Upper lobe of left lung (tissue), 6 donors: ENCODE data around the gene DENND1C. TPM values are rescaled to one million over a fixed set of nuclear protein-coding genes. Genes with fewer than 3 reads are reported as not detected.

Experiments
- ATAC-seq, 2 donors: fragments of 200-7000 bp; cut with Tn5 transposase; one replicate each; pipeline ENCODE4 v1.9.1; 2022; ENCODE audit warnings: mild to moderate bottlenecking in 2 of 2, moderate library complexity in 2 of 2; ENCODE audit not compliant: low FRiP score in 2 of 2
- DNase-seq, 2 donors: peaks; one replicate each; pipeline ENCODE4 v3.0.0-alpha.2; 2019 to 2020
- H3K27ac ChIP-seq, 4 donors: fragments of 200-600 bp; sonication (generic); one replicate each; pipeline ENCODE4 v1.5.1; 2016 to 2019
- H3K27me3 ChIP-seq, 4 donors: fragments of 200-600 bp; sonication (generic); one replicate each; pipeline ENCODE4 v1.5.1; 2017 to 2019
- H3K36me3 ChIP-seq, 4 donors: fragments of 200-600 bp; sonication (generic); one replicate each; pipeline ENCODE4 v1.5.1; 2016 to 2019
- H3K4me1 ChIP-seq, 4 donors: fragments of 200-600 bp; sonication (generic); one replicate each; pipeline ENCODE4 v1.5.1; 2018 to 2019
- H3K4me3 ChIP-seq, 4 donors: fragments of 200-600 bp; sonication (generic); one replicate each; pipeline ENCODE4 v1.5.1; 2017 to 2019; ENCODE audit warnings: mild to moderate bottlenecking in 2 of 4, moderate library complexity in 1 of 4
- H3K9me3 ChIP-seq, 4 donors: fragments of 200-600 bp; sonication (generic); one replicate each; pipeline ENCODE4 v1.5.1; 2018 to 2019
- CTCF ChIP-seq, 6 experiments: fragments of 450-650 bp in 4 of 6; fragments of 200-600 bp in 2 of 6; sonication (generic) in 2 of 6; IDR thresholded peaks; one replicate each; pipeline ENCODE4 v1.5.1; 2016 to 2019; ENCODE audit warnings: antibody characterized with exemption in 6 of 6
- EP300 ChIP-seq, 4 donors: sonication (generic); formaldehyde crosslinking; IDR thresholded peaks; one replicate each; pipeline ENCODE4 v1.5.1; 2017; ENCODE audit warnings: antibody characterized with exemption in 4 of 4, control low read depth in 2 of 4
- POLR2A ChIP-seq, 4 donors: fragments of 450-650 bp; IDR thresholded peaks; one replicate each; pipeline ENCODE4 v1.5.1; 2016 to 2017; ENCODE audit warnings: antibody characterized with exemption in 4 of 4, mild to moderate bottlenecking in 2 of 4
- POLR2AphosphoS5 ChIP-seq, 2 donors: sonication (generic); formaldehyde crosslinking; IDR thresholded peaks; one replicate each; pipeline ENCODE4 v1.5.1; 2017; ENCODE audit warnings: antibody characterized with exemption in 2 of 2
- WGBS, 2 donors: methylation state at CpG; one replicate each; pipeline ENCODE4 v1.1.5; 2017 to 2018; 5-methylcytosine and 5-hydroxymethylcytosine counted together
- total RNA-seq, 6 donors: library from RNA; depleted of rRNA in 4 of 6; stranded (reverse); fragments of >200 nt in 4 of 6; gene quantifications; one replicate each; pipeline versions ENCODE4 v1.1.0 to v1.2.1, GENCODE V29; 2016 to 2021
- donor health status: DM: no; HTN: no; CAD: no; lungs with moderate emphysema.
- donor health status: DM: no; HTN: yes; CAD: no; lungs with severe emphysema.

DENND1C gene
- total RNA-seq, 6 donors from 2014 or later = 5.8 to 31.4 (median 12.6) TPM

DNA sequence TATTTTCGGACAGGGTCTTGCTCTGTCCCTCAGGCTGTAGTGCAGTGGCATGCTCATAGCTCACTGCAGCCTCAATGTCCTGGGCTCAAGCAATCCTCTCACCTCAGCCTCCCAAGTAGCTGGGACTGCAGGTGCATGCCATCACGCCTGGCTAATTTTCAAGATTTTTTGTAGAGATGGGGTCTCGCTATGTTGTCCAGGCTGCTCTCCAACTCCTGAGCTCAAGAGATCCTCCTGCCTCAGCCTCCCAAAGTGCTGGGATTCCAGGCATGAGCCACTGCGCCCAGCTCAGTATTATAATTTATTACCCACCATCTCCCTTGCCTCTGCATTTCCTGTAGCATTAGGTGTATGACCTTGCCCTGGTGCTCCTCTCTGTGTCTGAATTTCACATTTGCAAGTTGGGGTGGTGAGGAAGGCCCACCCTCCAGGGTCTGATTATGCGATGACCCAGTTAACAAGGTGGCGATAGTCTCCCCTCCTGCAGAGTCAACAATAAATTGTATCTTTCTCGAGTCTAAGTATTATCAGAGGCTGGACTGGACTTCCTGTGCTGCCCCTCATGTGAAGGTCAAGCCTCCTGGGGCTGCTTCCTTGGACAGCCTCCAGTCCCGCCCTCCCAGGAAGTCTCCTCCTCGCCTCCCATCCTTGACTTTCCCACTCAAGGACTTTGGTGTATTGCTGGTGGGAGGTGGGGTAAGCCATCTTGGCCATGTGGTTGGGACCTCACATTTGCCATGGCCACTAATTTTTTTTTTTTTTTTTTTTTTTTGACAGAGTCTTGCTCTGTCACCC lies 22.0 kb upstream of the DENND1C start:
- peaks cover 0 to 19% (median 9%) of the 10 kb centered on the region in 4 donors for H3K27me3 ChIP-seq

GRCh38 chr19:6501740-6502648 lies 20.4 kb upstream of the DENND1C start, which contains the start of gene TUBB4A:
TSS of gene TUBB4A (minus strand) at chr19:6502309. CDS start at chr19:6502212, 97 bp downstream.
- Histone ChIP-seq H3K36me3 (no peaks in the 10 kb centered on the region), H3K4me1 (peaks cover 11 to 15% (median 11%) of the 10 kb centered on the region in 4 donors), H3K9me3 (no peaks in the 10 kb centered on the region), H3K27me3 (peaks cover 0 to 19% (median 9%) of the 10 kb centered on the region in 4 donors), H3K27ac (peak within 1 kb of the TSS in 1 of 4 donors; percentile 5), H3K4me3 (peak within 1 kb of the TSS; percentile 5 to 44 (median 40))
- WGBS, 2 donors = 2 to 19% methylated on average over 2 to 26 of the region's 71 CpGs
- DNase-seq (peak in 1 of 2 donors; percentile 86), ATAC-seq (peak in 1 of 2 donors; percentile 46)
- TF ChIP-seq CTCF (IDR thresholded peaks at IDR 0.05) (peak in 1 of 6 experiments; percentile 33), POLR2A (IDR thresholded peaks at IDR 0.05) (no peak)

More for the DNA sequence above, 22.0 kb upstream of the DENND1C start:
- no peak for TF ChIP-seq CTCF (IDR thresholded peaks at IDR 0.05)
- no peak for TF ChIP-seq EP300 (IDR thresholded peaks at IDR 0.05)
- TF ChIP-seq POLR2A (IDR thresholded peaks at IDR 0.05) = no peak
- TF ChIP-seq POLR2AphosphoS5 (IDR thresholded peaks at IDR 0.05) = no peak
- Histone ChIP-seq H3K27ac (no peak overlapping the region), H3K4me1 (peaks cover 11 to 15% (median 11%) of the 10 kb centered on the region in 4 donors), H3K9me3 (no peaks in the 10 kb centered on the region), H3K4me3 (no peak overlapping the region), H3K36me3 (no peaks in the 10 kb centered on the region)
- DNase-seq (no peak), ATAC-seq (no peak)
- 73 to 84% methylated on average over 8 to 9 of the region's 9 CpGs for WGBS, 2 donors

DNA sequence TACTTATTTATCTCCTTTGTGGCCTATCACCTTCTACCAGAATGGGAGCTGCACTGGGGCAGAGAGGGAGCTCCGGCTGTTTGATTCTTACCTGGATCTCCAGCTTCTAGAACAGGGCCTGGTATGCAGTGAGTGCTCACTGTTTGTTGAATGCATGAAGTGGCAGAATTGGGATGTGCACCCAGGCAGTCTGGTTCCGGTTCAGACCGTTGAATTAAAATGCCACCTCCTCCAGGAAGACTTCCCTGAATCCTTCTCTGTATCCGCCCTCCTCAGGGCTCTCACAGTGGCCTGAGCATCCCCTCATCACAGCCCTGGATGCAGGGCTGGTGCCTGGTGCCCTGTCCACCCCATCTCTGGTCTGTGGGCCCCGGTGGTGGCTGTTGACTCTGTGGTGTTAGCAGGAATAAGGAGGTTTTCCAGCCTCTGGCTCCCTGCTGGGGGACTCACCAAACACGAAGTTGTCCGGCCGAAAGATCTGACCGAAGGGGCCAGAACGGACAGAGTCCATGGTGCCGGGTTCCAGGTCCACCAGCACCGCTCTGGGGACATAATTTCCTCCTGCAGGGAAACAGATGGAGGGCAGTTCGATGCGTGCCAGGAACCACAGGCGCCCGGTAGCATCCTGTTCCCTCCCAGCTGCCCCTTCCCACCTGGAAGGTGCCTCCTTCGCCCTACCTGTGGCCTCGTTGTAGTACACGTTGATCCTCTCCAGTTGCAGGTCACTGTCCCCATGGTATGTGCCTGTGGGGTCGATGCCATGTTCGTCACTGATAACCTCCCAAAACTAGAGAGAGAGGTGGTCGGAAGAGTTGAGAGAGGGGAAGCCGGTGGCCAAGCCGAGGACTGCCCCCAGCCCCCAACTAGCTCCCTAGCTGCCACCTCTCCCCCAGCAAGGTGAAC lies 19.5 kb upstream of the DENND1C start:
- TF ChIP-seq POLR2AphosphoS5 (IDR thresholded peaks at IDR 0.05) (no peak), CTCF (IDR thresholded peaks at IDR 0.05) (no peak), EP300 (IDR thresholded peaks at IDR 0.05) (no peak), POLR2A (IDR thresholded peaks at IDR 0.05) (no peak)
- Histone ChIP-seq H3K4me1 (peaks cover 11 to 15% (median 11%) of the 10 kb centered on the region in 4 donors), H3K9me3 (no peaks in the 10 kb centered on the region), H3K27ac (no peak overlapping the region), H3K4me3 (peak overlapping the region in 1 of 4 donors; percentile 39), H3K27me3 (peaks cover 0 to 19% (median 9%) of the 10 kb centered on the region in 4 donors), H3K36me3 (no peaks in the 10 kb centered on the region)
- DNase-seq (no peak), ATAC-seq (no peak)
- WGBS, 2 donors = 65 to 70% methylated on average over 13 to 24 of the region's 24 CpGs

- H3K27me3 ChIP-seq = peaks cover 0 to 19% (median 9%) of the 10 kb centered on the region in 4 donors
- WGBS, 2 donors = 68 to 70% methylated on average over 17 of the region's 17 CpGs
- no peak for DNase-seq
- ATAC-seq = no peak
- peaks cover 11 to 15% (median 11%) of the 10 kb centered on the region in 4 donors for H3K4me1 ChIP-seq
- H3K9me3 ChIP-seq = no peaks in the 10 kb centered on the region
- H3K36me3 ChIP-seq = no peaks in the 10 kb centered on the region
- no peak overlapping the region for H3K4me3 ChIP-seq
- TF ChIP-seq POLR2AphosphoS5 (IDR thresholded peaks at IDR 0.05) (no peak), POLR2A (IDR thresholded peaks at IDR 0.05) (no peak), EP300 (IDR thresholded peaks at IDR 0.05) (no peak), CTCF (IDR thresholded peaks at IDR 0.05) (no peak)
- H3K27ac ChIP-seq = no peak overlapping the region
These were observed 17.6 kb upstream of the DENND1C start for GRCh38 chr19:6499052-6499790.
